ENCODE data around the gene NHLRC4. TPM values are rescaled to one million over a fixed set of nuclear protein-coding genes. Genes with fewer than 3 reads are reported as not detected.

The NHLRC4 gene
- total and polyA plus RNA-seq, 2 of the 4 experiments (the other 2 are of a cell fraction): 0.72 to 0.84 TPM

DNA sequence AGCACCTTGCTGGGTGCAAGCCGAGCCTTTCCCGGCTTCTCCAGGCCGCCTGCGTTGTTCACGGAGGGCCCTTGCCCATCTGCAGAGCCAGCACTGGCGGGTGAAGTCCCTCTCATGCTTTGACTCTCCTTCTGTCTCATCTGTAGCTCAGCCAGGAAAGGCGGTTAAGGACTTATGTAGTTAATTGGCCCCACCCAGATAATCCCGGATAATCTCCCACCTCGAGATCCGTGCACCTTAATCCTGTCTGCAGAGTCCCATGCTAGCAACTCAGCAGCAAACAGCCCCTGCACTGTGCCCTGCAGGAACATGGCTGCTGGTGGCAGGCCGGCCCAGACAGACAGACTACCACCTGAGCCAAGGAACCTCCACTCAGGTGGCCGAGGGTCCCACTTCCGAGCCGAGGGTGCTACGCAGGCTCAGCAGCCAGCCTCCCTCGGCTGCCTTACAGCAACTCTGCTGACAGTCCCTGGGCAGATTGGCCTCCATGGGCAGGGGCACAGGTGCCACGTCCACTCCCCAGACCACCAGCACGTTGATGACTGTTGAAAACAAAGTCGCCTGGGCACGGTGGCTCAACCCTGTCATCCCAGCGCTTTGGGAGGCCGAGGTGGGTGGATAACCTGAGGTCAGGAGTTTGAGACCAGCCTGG is 40.0 kb downstream of the NHLRC4 start:
- Histone ChIP-seq H3K4ac (ENCODE audit: low read depth, low read length) (no peak overlapping the region), H2BK120ac (ENCODE audit: low read depth, low read length) (no peak overlapping the region), H2BK20ac (ENCODE audit: low read depth, low read length) (no peak overlapping the region), H2AK5ac (ENCODE audit: low read depth, low read length) (no peak overlapping the region), H3K4me1 (ENCODE audit: control insufficient read depth, insufficient read depth, low read length) (no peaks in the 10 kb centered on the region), H3K27ac (ENCODE audit: insufficient read depth, low read length) (no peak overlapping the region), H2AK9ac (replicated peaks; ENCODE audit: low read depth, low read length, poor library complexity) (peak overlapping the region; percentile 28), H4K8ac (ENCODE audit: low read depth in 2 of 2, low read length in 2 of 2) (no peak overlapping the region), H4K5ac (ENCODE audit: low read depth, low read length) (no peak overlapping the region), H3K79me1 (ENCODE audit: low read depth in 1 of 2, low read length in 2 of 2) (peaks cover 12 to 48% of the 10 kb centered on the region in 2 experiments), H3K36me3 (ENCODE audit: control insufficient read depth, insufficient read depth, low read length) (no peaks in the 10 kb centered on the region), H2BK5ac (ENCODE audit: low read depth, low read length, poor library complexity, severe bottlenecking) (no peak overlapping the region), H3K23ac (ENCODE audit: low read depth, low read length) (no peak overlapping the region), H4K20me1 (ENCODE audit: insufficient read depth, low read length) (peaks cover 17% of the 10 kb centered on the region), H3K14ac (replicated peaks; ENCODE audit: low read depth, low read length) (no peak overlapping the region), H3K9me1 (ENCODE audit: insufficient read depth, low read length) (peaks cover 3% of the 10 kb centered on the region; the same call in 1 of the 2 replicates), H3K9me3 (ENCODE audit: control insufficient read depth, insufficient read depth, low read length) (no peaks in the 10 kb centered on the region; the same call in 1 of the 2 replicates), H3K56ac (ENCODE audit: extremely low read depth, insufficient read depth, low read length) (no peak overlapping the region), H3K4me2 (ENCODE audit: low read depth, low read length) (no peak overlapping the region), H3K9ac (ENCODE audit: low read depth, low read length) (no peak overlapping the region), H2AFZ (replicated peaks; ENCODE audit: low read length, poor library complexity) (no peak overlapping the region), H2BK15ac (ENCODE audit: low read depth, low read length) (no peak overlapping the region), H4K91ac (ENCODE audit: insufficient read depth, low read depth, low read length) (no peak overlapping the region), H3K27me3 (ENCODE audit: control insufficient read depth, insufficient read depth, low read length) (no peaks in the 10 kb centered on the region), H3K4me3 (ENCODE audit: insufficient read depth, low read depth, low read length) (no peak overlapping the region), H3K18ac (ENCODE audit: low read depth, low read length) (no peak overlapping the region)
- ChIA-PET CTCF (no interaction called here), POLR2A (ENCODE audit: unreplicated experiment) (no interaction called here)
- ATAC-seq (ENCODE audit: low read depth) (no peak), DNase-seq (no peak)
- in situ Hi-C loops (cut with MboI; ENCODE audit: low sequenced_read_pairs) (no loop called here), dilution Hi-C loops (cut with HindIII; ENCODE audit: low sequenced_read_pairs, unreplicated experiment) (no loop called here), intact Hi-C loops (cut with micrococcal nuclease) (no loop called here)
- TF ChIP-seq NFE2L2 (IDR thresholded peaks at IDR 0.05; ENCODE audit: low read depth, low read length): no peak
- TF ChIP-seq MAFK (IDR thresholded peaks at IDR 0.05; ENCODE audit: low read depth, low read length): no peak
- no peak for TF ChIP-seq SMC3 (IDR thresholded peaks at IDR 0.05; ENCODE audit: low read depth, low read length)
- no peak for TF ChIP-seq BHLHE40 (IDR thresholded peaks at IDR 0.05; ENCODE audit: low read depth, low read length)
- TF ChIP-seq RCOR1 (IDR thresholded peaks at IDR 0.05; ENCODE audit: insufficient replicate concordance, low read length): no peak
- TF ChIP-seq MAZ (IDR thresholded peaks at IDR 0.05; ENCODE audit: borderline replicate concordance, low read depth, low read length): no peak
- TF ChIP-seq, protein P1, sequence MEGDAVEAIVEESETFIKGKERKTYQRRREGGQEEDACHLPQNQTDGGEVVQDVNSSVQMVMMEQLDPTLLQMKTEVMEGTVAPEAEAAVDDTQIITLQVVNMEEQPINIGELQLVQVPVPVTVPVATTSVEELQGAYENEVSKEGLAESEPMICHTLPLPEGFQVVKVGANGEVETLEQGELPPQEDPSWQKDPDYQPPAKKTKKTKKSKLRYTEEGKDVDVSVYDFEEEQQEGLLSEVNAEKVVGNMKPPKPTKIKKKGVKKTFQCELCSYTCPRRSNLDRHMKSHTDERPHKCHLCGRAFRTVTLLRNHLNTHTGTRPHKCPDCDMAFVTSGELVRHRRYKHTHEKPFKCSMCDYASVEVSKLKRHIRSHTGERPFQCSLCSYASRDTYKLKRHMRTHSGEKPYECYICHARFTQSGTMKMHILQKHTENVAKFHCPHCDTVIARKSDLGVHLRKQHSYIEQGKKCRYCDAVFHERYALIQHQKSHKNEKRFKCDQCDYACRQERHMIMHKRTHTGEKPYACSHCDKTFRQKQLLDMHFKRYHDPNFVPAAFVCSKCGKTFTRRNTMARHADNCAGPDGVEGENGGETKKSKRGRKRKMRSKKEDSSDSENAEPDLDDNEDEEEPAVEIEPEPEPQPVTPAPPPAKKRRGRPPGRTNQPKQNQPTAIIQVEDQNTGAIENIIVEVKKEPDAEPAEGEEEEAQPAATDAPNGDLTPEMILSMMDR (conservative IDR thresholded peaks at IDR 0.05; ENCODE audit: low read depth, low read length): no peak
- no peak for TF ChIP-seq RAD21 (IDR thresholded peaks at IDR 0.05; ENCODE audit: low read length)
- TF ChIP-seq CHD1 (IDR thresholded peaks at IDR 0.05; ENCODE audit: low read depth, low read length): no peak
- no peak for TF ChIP-seq CEBPB (IDR thresholded peaks at IDR 0.05; ENCODE audit: low read depth, low read length)
- TF ChIP-seq, protein P2, sequence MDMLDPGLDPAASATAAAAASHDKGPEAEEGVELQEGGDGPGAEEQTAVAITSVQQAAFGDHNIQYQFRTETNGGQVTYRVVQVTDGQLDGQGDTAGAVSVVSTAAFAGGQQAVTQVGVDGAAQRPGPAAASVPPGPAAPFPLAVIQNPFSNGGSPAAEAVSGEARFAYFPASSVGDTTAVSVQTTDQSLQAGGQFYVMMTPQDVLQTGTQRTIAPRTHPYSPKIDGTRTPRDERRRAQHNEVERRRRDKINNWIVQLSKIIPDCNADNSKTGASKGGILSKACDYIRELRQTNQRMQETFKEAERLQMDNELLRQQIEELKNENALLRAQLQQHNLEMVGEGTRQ (IDR thresholded peaks at IDR 0.05; ENCODE audit: low read depth, low read length): no peak
- no peak for TF ChIP-seq POLR2A (IDR thresholded peaks at IDR 0.05; ENCODE audit: low read depth, low read length)
- TF ChIP-seq MXI1 (IDR thresholded peaks at IDR 0.05; ENCODE audit: borderline replicate concordance, low read depth, low read length): no peak
- TF ChIP-seq, protein P3, sequence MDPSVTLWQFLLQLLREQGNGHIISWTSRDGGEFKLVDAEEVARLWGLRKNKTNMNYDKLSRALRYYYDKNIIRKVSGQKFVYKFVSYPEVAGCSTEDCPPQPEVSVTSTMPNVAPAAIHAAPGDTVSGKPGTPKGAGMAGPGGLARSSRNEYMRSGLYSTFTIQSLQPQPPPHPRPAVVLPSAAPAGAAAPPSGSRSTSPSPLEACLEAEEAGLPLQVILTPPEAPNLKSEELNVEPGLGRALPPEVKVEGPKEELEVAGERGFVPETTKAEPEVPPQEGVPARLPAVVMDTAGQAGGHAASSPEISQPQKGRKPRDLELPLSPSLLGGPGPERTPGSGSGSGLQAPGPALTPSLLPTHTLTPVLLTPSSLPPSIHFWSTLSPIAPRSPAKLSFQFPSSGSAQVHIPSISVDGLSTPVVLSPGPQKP (IDR thresholded peaks at IDR 0.05; ENCODE audit: borderline replicate concordance, low read depth, low read length): no peak
- TF ChIP-seq FOS (IDR thresholded peaks at IDR 0.05; ENCODE audit: low read depth, low read length): no peak
- TF ChIP-seq RFX5 (IDR thresholded peaks at IDR 0.05; ENCODE audit: low read depth, low read length): no peak
- 91% methylated on average over 9 of the region's 22 CpGs; no CpG with 5 or more reads in 1 of the 2 experiments for WGBS, 2 experiments (ENCODE audit: extremely low coverage in 2 of 2, insufficient read length in 1 of 2)
- no TSS peak for BruUV-seq (replicated peaks)
